WTC11 (cell line): Measurements from ENCODE around the gene TSPAN18. TPM values are rescaled to one million over a fixed set of nuclear protein-coding genes. Genes with fewer than 3 reads are reported as not detected.

Experiments
- ATAC-seq: fragments of 200-7000 bp; cut with Tn5 transposase; 2 replicates; pipeline ENCODE4 v1.10.0; 2021; ENCODE audit warnings: mild to moderate bottlenecking, moderate library complexity
- CTCF ChIA-PET: fragments of 300-600 bp; sonication (Branson Sonifier 250); formaldehyde crosslinking; loops from one replicate; lab custom pipeline; 2021; ENCODE audit warnings: antibody characterized with exemption; lab: Charles Lee
- POLR2A ChIA-PET: fragments of 350-600 bp; sonication (Branson Sonifier 250); formaldehyde crosslinking; loops from one replicate; lab custom pipeline; 2021; ENCODE audit warnings: antibody characterized with exemption; lab: Charles Lee
- DNase-seq: peaks from one replicate; pipeline ENCODE4 v3.0.0; 2021; ENCODE audit warnings: low spot score
- H3K27ac Mint-ChIP-seq: 2 replicates; pipeline ENCODE4 v1.8.0; 2021; ENCODE audit warnings: mixed read lengths
- H3K27me3 Mint-ChIP-seq: 2 replicates; pipeline ENCODE4 v1.8.0; 2021; ENCODE audit warnings: low read depth, mild to moderate bottlenecking, moderate library complexity, mixed read lengths
- H3K36me3 Mint-ChIP-seq: 2 replicates; pipeline ENCODE4 v1.8.0; 2021; ENCODE audit warnings: mixed read lengths
- H3K4me1 Mint-ChIP-seq: 2 replicates; pipeline ENCODE4 v1.8.0; 2022; ENCODE audit warnings: mixed read lengths
- H3K4me3 Mint-ChIP-seq: 2 replicates; pipeline ENCODE4 v1.8.0; 2021; ENCODE audit warnings: mild to moderate bottlenecking, moderate library complexity, mixed read lengths
- H3K9me3 Mint-ChIP-seq: 2 replicates; pipeline ENCODE4 v1.8.0; 2021; ENCODE audit warnings: mixed read lengths
- ATF6 ChIP-seq: sonication (generic); formaldehyde crosslinking; IDR thresholded peaks from 2 replicates; pipeline ENCODE4 v1.8.1; 2023; ENCODE audit warnings: mild to moderate bottlenecking, missing genetic modification reagents
- CBFB ChIP-seq: sonication (generic); formaldehyde crosslinking; IDR thresholded peaks from 2 replicates; pipeline ENCODE4 v1.8.1; 2022; ENCODE audit warnings: mild to moderate bottlenecking, low read depth, missing genetic modification reagents
- E2F1 ChIP-seq: sonication (generic); formaldehyde crosslinking; IDR thresholded peaks from 2 replicates; pipeline ENCODE4 v1.8.0; 2022; ENCODE audit warnings: mild to moderate bottlenecking, missing genetic modification reagents
- ELF4 ChIP-seq: sonication (generic); formaldehyde crosslinking; IDR thresholded peaks from 2 replicates; pipeline ENCODE4 v1.8.1; 2022; ENCODE audit warnings: low read depth, mild to moderate bottlenecking, moderate library complexity, missing genetic modification reagents
- EMX1 ChIP-seq: fragments of 250-450 bp; sonication (Bioruptor Pico); IDR thresholded peaks from 2 replicates; pipeline ENCODE4 v1.8.0; 2021; ENCODE audit warnings: mild to moderate bottlenecking
- FOXJ3 ChIP-seq: sonication (generic); formaldehyde crosslinking; IDR thresholded peaks from 2 replicates; pipeline ENCODE4 v1.9.0; 2021; ENCODE audit warnings: missing genetic modification reagents, mild to moderate bottlenecking, borderline replicate concordance
- GABPB1 ChIP-seq: sonication (generic); formaldehyde crosslinking; IDR thresholded peaks from 2 replicates; pipeline ENCODE4 v1.8.1; 2023; ENCODE audit warnings: mild to moderate bottlenecking, missing genetic modification reagents
- MAX ChIP-seq: sonication (generic); formaldehyde crosslinking; IDR thresholded peaks from 2 replicates; pipeline ENCODE4 v1.8.0; 2022; ENCODE audit warnings: mild to moderate bottlenecking, missing genetic modification reagents
- PRRX2 ChIP-seq: fragments of 250-450 bp; sonication (Bioruptor Pico); IDR thresholded peaks from 2 replicates; pipeline ENCODE4 v1.8.0; 2021; ENCODE audit warnings: mild to moderate bottlenecking
- RELA ChIP-seq: sonication (generic); formaldehyde crosslinking; IDR thresholded peaks from 2 replicates; pipeline ENCODE4 v1.8.1; 2022; ENCODE audit warnings: missing genetic modification reagents, mild to moderate bottlenecking, borderline replicate concordance
- TP53 ChIP-seq: sonication (generic); formaldehyde crosslinking; IDR thresholded peaks from 2 replicates; pipeline ENCODE4 v1.8.1; 2023; ENCODE audit warnings: mild to moderate bottlenecking, missing genetic modification reagents
- ZNF121 ChIP-seq: sonication (generic); formaldehyde crosslinking; IDR thresholded peaks from 2 replicates; pipeline ENCODE4 v1.8.0; 2023; ENCODE audit warnings: missing genetic modification reagents
- ZNF263 ChIP-seq: sonication (generic); formaldehyde crosslinking; IDR thresholded peaks from 2 replicates; pipeline ENCODE4 v1.8.1; 2022; ENCODE audit warnings: low read depth, mild to moderate bottlenecking, moderate library complexity, missing genetic modification reagents
- total RNA-seq: library from RNA; stranded (reverse); gene quantifications from 3 replicates; pipeline ENCODE4 v1.2.3, GENCODE V29; 2021
- TF ChIP-seq, protein P1 (sequence below): sonication (generic); formaldehyde crosslinking; IDR thresholded peaks from 2 replicates; pipeline ENCODE4 v1.8.0; 2023; ENCODE audit warnings: missing genetic modification reagents, mild to moderate bottlenecking, borderline replicate concordance
- TF ChIP-seq, protein P2 (sequence below): sonication (generic); formaldehyde crosslinking; conservative IDR thresholded peaks from 2 replicates; pipeline ENCODE4 v1.8.1; 2023; ENCODE audit warnings: mild to moderate bottlenecking, low read depth, missing genetic modification reagents, moderate library complexity
- TF ChIP-seq, protein P3 (sequence below): sonication (generic); formaldehyde crosslinking; IDR thresholded peaks from 2 replicates; pipeline ENCODE4 v1.8.0; 2023; ENCODE audit warnings: missing genetic modification reagents
- TF ChIP-seq, protein P4 (sequence below): fragments of 250-450 bp; sonication (Bioruptor Pico); IDR thresholded peaks from 2 replicates; pipeline ENCODE4 v1.9.0; 2021; ENCODE audit warnings: mild to moderate bottlenecking
- TF ChIP-seq, protein P5 (sequence below): sonication (generic); formaldehyde crosslinking; IDR thresholded peaks from 2 replicates; pipeline ENCODE4 v1.8.1; 2022; ENCODE audit warnings: mild to moderate bottlenecking, missing genetic modification reagents, moderate library complexity, borderline replicate concordance

Gene TSPAN18
- total RNA-seq, 1 experiment from 2014 or later = 44.7 TPM

DNA sequence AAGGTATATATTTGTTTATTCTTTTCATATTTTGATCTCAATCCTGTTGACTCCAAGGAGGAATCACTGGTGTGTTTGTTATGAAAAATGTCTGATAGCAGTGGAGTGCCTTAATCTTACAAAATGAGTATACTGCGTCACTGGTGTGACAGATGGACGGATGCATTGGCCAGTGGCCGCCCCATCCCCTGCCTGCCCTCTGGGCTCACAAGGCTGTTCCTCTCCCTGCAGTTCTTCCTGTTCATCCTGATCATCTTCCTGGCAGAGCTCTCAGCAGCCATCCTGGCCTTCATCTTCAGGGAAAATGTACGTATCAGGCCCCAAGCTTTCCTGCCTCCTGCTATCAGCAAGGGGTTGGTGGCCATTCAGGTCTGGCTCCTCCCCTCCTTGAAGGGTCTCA lies 191.0 kb downstream of the TSPAN18 start (continued):
- TF ChIP-seq, protein P1, sequence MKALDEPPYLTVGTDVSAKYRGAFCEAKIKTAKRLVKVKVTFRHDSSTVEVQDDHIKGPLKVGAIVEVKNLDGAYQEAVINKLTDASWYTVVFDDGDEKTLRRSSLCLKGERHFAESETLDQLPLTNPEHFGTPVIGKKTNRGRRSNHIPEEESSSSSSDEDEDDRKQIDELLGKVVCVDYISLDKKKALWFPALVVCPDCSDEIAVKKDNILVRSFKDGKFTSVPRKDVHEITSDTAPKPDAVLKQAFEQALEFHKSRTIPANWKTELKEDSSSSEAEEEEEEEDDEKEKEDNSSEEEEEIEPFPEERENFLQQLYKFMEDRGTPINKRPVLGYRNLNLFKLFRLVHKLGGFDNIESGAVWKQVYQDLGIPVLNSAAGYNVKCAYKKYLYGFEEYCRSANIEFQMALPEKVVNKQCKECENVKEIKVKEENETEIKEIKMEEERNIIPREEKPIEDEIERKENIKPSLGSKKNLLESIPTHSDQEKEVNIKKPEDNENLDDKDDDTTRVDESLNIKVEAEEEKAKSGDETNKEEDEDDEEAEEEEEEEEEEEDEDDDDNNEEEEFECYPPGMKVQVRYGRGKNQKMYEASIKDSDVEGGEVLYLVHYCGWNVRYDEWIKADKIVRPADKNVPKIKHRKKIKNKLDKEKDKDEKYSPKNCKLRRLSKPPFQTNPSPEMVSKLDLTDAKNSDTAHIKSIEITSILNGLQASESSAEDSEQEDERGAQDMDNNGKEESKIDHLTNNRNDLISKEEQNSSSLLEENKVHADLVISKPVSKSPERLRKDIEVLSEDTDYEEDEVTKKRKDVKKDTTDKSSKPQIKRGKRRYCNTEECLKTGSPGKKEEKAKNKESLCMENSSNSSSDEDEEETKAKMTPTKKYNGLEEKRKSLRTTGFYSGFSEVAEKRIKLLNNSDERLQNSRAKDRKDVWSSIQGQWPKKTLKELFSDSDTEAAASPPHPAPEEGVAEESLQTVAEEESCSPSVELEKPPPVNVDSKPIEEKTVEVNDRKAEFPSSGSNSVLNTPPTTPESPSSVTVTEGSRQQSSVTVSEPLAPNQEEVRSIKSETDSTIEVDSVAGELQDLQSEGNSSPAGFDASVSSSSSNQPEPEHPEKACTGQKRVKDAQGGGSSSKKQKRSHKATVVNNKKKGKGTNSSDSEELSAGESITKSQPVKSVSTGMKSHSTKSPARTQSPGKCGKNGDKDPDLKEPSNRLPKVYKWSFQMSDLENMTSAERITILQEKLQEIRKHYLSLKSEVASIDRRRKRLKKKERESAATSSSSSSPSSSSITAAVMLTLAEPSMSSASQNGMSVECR (CRISPR knock-in tag) = no peak
- TF ChIP-seq, protein P2, sequence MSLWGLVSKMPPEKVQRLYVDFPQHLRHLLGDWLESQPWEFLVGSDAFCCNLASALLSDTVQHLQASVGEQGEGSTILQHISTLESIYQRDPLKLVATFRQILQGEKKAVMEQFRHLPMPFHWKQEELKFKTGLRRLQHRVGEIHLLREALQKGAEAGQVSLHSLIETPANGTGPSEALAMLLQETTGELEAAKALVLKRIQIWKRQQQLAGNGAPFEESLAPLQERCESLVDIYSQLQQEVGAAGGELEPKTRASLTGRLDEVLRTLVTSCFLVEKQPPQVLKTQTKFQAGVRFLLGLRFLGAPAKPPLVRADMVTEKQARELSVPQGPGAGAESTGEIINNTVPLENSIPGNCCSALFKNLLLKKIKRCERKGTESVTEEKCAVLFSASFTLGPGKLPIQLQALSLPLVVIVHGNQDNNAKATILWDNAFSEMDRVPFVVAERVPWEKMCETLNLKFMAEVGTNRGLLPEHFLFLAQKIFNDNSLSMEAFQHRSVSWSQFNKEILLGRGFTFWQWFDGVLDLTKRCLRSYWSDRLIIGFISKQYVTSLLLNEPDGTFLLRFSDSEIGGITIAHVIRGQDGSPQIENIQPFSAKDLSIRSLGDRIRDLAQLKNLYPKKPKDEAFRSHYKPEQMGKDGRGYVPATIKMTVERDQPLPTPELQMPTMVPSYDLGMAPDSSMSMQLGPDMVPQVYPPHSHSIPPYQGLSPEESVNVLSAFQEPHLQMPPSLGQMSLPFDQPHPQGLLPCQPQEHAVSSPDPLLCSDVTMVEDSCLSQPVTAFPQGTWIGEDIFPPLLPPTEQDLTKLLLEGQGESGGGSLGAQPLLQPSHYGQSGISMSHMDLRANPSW (CRISPR knock-in tag) = no peak
- TF ChIP-seq ATF6 (CRISPR knock-in tag) (no peak), RELA (no peak), E2F1 (CRISPR knock-in tag) (no peak), GABPB1 (CRISPR knock-in tag) (no peak), TP53 (no peak), ZNF263 (CRISPR knock-in tag) (no peak), ZNF121 (no peak)
- TF ChIP-seq, protein P3, sequence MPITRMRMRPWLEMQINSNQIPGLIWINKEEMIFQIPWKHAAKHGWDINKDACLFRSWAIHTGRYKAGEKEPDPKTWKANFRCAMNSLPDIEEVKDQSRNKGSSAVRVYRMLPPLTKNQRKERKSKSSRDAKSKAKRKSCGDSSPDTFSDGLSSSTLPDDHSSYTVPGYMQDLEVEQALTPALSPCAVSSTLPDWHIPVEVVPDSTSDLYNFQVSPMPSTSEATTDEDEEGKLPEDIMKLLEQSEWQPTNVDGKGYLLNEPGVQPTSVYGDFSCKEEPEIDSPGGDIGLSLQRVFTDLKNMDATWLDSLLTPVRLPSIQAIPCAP = no peak
- TF ChIP-seq, protein P4, sequence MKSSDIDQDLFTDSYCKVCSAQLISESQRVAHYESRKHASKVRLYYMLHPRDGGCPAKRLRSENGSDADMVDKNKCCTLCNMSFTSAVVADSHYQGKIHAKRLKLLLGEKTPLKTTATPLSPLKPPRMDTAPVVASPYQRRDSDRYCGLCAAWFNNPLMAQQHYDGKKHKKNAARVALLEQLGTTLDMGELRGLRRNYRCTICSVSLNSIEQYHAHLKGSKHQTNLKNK (CRISPR knock-in tag) = no peak
- TF ChIP-seq, protein P5, sequence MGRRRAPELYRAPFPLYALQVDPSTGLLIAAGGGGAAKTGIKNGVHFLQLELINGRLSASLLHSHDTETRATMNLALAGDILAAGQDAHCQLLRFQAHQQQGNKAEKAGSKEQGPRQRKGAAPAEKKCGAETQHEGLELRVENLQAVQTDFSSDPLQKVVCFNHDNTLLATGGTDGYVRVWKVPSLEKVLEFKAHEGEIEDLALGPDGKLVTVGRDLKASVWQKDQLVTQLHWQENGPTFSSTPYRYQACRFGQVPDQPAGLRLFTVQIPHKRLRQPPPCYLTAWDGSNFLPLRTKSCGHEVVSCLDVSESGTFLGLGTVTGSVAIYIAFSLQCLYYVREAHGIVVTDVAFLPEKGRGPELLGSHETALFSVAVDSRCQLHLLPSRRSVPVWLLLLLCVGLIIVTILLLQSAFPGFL = no peak
- TF ChIP-seq, all 79 proteins: peak for 0

DNA sequence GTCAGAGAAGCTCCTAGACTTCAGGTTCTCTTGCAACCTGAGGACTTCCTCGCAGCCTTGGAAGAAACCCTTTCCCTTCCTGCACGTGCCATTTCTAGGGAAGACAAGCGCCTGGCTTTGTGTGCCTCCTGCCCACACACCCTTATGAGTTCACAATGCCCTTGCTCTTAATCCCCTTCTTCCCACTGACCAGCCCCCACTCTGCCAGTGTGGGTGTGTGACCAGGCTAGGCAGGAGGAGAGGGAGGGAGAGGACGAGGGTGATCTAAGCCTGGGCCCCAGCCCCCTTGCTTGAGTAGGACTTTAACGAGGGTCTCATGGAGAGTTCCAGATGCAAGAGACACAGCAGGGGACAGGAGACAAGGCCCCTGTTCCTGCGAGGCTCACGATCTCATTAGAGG lies 193.7 kb downstream of the TSPAN18 start:
- ChIA-PET POLR2A (no interaction called here), CTCF (interaction anchor here (1.4 to 2.0 kb wide), 3 partner anchors 9 to 185 kb away, joined by 7 to 8 read pairs (median 7); no protein-coding TSS in a partner anchor)
- Mint-ChIP-seq H3K4me3 (no peak overlapping the region), H3K9me3 (no peaks in the 10 kb centered on the region), H3K36me3 (no peaks in the 10 kb centered on the region), H3K4me1 (no peaks in the 10 kb centered on the region), H3K27ac (no peak overlapping the region), H3K27me3 (no peaks in the 10 kb centered on the region)
- DNase-seq (no peak), ATAC-seq (no peak)
- TF ChIP-seq MAX (no peak), PRRX2 (CRISPR knock-in tag) (no peak), CBFB (CRISPR knock-in tag) (no peak), ELF4 (no peak), EMX1 (CRISPR knock-in tag) (no peak), FOXJ3 (CRISPR knock-in tag) (no peak)
- TF ChIP-seq, protein P1 (CRISPR knock-in tag) = no peak
